ENCODE data around the gene NAP1L4.

The NAP1L4 gene

GRCh38 chr11:2994336-2994730 lies 2.2 kb upstream of the NAP1L4 start:
- no peak for DNase-seq (ENCODE audit: low read depth in 2 of 2)

DNA sequence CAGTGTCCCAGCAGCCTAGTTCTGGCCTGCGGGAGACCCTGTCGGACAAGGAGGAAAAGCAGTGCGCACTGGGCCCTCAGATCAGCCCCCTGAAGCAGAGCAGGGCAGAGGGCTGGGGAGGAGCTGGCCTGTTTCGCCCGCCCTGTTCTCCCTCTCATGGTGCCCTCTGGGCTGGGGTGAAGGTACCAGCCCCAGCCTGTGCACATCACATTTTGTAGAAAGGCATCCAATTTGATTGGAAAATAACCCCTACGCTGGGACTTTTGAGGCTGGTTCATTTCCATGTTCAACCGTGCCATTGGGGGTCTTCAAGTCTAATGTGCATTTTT lies 832 bp upstream of the NAP1L4 start:
- no peak for DNase-seq (ENCODE audit: low read depth in 2 of 2)

DNA sequence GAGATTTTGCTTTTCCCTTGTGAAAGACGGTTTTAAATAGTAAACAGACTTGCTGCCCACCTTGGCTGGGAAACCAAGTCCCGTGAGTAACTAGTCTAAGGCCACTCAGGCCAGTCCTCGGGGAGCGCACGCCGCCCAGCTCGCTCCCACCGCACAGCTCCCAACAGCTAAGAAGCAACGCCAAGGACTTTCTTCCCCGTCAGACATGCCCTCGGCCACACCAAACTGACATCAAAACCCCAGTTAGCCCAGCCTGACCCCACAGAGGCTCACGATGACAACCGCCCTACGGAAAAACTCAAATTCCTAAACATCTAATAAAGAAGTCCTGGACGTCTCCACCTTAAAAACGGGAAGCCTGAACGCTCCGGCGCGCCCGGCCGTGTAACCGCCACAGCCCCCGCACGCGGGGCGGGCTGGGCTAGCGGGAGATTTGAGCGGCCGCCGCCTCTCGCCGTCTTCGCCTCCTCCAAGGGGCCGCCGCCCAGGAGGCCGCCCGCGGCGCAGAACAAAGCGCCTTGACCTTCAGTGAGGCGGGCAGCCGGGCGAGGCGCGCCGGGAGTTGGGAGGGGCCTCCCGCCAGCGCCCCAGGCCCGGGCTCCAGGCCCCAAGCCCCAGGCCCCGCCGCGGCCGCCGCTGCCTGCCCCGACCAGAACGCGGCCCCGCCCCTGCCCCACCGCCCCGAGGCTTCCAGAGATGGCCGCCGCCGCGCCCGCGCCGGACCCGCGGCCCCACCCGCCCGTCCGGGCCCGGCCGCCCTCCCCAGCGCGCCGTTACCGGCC lies 486 bp downstream of the NAP1L4 start:
- DNase-seq (ENCODE audit: low read depth in 2 of 2), result no peak

DNA sequence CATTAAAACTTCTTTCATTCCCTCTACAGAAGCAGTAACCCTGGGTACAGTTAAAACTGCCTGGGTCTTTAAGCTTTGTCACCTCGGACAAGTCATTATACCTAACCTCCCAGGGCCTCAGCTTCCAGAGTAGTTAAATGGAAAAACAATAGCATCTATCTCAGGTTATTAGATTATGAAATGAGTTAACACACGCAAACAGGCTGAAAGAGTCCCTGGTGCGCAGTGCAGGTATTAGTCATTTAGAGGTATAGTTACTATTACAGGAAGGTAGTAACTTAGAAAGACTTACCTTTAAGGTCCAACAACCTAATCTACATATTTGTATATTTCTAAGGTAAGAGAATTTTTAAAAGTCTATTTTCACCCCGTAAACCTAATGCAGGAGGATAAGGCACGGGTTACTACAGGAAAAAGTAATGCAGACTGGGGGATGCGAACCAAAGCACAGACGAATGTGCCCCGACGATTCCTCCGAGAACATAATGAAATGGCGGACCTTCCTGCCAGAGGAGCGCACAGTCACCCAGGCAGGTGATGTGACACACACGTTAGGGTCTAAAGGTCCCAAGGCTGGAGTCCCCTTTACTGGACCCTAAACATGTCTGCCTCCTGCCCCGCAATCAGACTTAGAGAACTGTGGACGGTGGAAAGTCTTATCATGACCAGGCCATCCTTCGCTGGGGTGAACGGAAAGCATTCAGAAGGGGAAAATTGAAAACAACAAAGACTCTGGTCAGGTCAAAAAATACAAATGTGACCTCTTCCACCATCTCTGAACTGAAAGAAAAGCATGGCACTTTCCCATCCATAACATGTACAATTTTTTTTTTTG lies 1.3 kb downstream of the NAP1L4 start:
- no peak for DNase-seq (ENCODE audit: low read depth in 2 of 2)

DNA sequence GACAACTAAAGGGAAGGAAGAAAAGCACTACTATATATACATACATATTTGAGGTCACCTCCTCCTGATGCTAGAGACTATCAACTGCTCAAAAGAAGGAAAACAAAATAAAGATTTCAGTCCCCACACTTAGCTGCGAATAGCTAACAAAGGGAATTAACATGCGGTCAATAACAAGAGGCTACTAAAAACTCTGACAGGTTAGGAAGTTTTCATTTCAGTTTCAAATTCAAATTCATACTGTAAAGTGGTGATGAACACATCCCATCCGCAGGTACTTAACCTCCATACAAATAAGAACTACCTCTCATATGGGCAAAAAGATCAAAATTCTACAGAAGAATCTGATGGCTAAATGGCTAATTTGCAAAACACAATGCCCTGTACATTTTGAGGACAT lies 2.6 kb downstream of the NAP1L4 start:
- DNase-seq (ENCODE audit: low read depth in 2 of 2), result no peak

- no peak for DNase-seq (ENCODE audit: low read depth in 2 of 2)
These were observed 3.1 kb downstream of the NAP1L4 start for GRCh38 chr11:2989006-2989405.

DNA sequence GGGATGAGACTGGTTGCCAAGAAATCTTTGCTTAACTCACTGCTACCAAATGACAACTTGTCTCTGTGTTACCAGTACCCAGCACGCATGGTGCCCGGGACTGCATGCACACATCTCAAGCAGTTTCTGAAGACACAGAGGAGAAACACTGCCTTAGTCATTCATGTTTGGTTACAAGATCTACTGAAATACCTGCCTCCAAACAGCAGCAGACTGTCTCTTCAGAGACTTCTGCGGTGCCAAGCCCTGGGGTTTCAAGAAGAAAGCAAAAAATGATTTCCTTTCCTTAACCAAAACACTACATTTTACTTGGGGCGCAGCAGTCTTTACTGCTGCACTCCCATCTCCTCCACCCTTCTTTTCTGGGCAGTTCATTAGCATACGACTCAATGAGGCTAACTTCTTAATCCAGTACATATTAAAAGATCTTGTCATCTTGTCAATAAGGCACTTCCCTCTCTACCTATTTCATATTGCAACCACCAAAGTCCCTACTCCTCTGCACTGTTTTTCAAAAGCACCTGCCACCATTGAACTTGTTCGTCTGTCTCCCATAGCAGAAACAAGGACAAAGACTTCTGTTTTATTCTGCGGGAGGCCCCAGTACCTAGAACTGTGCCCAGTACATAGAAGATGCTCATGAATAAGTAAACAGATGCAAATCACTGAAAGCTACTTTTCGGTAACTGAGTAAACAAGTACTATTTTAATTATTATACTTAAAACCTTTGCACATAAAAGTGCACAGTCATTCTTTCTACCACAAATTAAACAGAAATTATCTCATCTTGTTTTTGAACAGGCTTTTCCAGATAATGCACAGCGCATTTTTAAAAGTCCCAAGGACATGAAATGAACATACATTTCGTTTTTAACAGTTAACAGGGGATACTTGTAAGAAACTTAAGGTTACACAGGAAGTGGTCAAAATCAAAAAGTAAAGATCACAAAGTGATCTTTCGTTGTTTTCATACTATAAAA lies 4.0 kb downstream of the NAP1L4 start:
- no peak for DNase-seq (ENCODE audit: low read depth in 2 of 2)

- no peak for DNase-seq (ENCODE audit: low read depth in 2 of 2)
These were observed 8.2 kb downstream of the NAP1L4 start for GRCh38 chr11:2983908-2984307.

- DNase-seq (ENCODE audit: low read depth in 2 of 2), result no peak
These were observed 9.9 kb downstream of the NAP1L4 start for GRCh38 chr11:2982214-2982613.

DNA sequence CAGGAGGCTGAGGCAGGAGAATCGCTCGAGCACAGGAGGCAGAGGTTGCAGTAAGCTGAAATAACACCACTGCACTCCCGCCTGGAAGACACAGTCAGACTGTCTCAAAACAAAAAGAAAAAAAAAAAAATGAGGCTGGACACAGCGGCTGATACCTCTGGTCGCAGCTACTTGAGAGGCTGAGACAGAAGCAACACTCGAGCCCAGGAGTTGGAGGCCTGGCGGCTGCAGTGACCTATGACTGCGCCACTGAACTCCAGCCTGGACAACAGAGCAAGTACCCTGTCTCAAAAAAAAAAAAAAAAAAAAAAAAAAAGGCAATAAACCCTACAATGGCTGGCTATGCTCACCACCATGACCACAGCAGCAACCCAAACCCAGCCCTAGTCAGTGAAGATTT lies 11.0 kb downstream of the NAP1L4 start:
- no peak for DNase-seq (ENCODE audit: low read depth in 2 of 2)

DNA sequence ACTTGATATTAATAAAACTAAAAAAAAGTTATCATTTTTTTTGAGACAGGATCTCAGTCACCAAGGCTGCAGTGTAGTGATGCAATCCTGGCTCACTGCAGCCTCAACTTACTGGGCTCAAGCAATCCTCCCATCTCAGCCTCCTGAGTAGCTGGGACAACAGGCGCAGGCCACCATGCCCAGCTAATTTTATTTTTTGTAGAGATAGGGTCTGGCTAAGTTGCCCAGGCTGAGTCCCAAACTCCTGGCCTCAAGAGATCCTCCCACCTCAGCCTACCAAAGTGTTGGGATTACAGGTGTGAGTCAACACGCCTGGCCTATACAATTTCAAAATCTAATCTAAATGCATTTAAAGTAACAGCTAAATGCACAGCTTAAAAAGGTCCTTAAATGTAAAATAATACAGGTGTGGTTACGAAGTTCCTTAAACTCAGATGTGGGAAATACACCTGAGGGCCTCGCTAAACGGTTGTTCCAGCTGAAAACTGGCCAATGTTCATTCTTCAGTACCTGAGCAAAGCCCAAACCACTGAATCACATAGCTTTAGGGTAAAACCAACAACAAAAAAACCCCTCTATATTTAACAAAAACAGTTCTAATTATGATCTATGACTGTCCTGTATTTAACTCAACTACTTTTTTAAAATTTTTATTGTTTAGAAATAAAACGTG lies 11.8 kb downstream of the NAP1L4 start:
- no peak for DNase-seq (ENCODE audit: low read depth in 2 of 2)

- no peak for DNase-seq (ENCODE audit: low read depth in 2 of 2)
These were observed 15.0 kb downstream of the NAP1L4 start for GRCh38 chr11:2977113-2977512.

DNA sequence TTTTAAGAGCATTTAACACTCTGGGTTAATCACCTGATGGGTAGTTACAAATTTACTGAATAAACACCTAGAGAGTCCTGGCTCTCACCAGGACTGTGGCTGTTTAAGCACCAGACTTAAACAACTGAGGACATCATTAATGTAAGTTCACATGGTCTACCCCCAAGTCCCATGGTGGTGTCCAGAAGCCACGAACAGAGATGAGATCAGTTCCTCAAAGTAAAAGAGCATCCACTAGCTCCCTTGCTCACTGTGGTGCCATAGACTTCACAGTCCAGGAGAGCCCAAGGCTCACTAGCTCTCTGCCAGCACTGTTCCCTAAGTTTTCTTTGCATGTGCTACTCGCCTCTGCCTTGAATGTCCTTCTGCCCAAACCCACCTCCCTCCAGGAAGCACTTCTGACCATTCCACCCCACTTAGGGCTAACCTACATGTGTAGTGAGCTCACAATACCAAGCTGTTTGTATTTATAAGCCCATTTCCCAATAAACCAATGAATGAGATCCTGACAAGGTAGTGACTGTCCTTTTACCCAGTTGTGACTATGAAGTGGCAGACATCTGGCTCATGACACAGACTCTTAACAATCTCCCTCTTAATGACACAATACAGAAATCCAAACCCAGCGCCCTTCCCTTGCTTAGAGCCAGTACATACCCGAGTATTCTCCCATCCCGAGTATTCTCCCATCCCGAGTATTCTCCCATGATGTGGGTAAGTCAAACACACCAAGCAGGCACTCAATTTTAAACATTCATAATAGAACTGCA lies 15.7 kb downstream of the NAP1L4 start:
- DNase-seq (ENCODE audit: low read depth in 2 of 2), result no peak

DNA sequence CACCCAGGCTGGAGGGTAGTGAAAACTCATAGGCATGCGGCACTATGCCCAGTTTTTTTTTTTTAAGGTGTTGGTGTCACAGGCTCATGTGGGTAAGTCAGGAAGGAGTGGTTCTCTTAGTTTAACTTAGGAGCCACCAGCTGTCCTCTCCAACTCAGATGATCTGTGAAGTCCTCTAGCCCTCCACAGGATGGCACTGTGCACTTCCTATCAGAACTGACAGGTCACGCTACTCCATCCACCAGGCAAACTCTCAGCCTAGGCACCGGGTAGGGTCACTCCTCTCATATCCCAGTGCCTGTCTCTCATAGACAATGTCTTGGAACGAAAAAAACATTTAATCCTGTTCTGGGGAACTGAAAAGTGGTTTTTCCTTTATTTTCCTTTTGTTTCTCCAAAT lies 16.5 kb downstream of the NAP1L4 start:
- no peak for DNase-seq (ENCODE audit: low read depth in 2 of 2)

DNA sequence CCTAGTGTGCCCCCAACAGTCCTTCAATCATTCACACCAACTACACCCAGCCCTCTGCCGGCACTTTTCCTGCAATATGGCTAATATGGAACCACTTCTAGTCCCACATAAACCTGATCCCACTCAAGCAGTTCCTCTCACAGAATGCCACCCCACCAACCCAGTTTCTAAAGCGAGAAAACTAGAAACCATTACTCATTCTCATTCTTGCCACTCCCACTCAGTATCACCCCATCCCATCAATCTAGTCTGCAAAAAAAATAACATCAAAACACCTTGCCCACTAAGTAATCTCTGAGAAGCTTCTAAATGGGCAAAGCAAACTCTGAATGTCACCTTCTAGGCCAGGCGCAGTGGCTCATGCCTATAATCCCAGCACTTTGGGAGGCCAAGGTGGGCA lies 17.9 kb downstream of the NAP1L4 start:
- DNase-seq (ENCODE audit: low read depth in 2 of 2), result no peak

- no peak for DNase-seq (ENCODE audit: low read depth in 2 of 2)
These were observed 23.7 kb downstream of the NAP1L4 start for GRCh38 chr11:2968341-2968900.

DNA sequence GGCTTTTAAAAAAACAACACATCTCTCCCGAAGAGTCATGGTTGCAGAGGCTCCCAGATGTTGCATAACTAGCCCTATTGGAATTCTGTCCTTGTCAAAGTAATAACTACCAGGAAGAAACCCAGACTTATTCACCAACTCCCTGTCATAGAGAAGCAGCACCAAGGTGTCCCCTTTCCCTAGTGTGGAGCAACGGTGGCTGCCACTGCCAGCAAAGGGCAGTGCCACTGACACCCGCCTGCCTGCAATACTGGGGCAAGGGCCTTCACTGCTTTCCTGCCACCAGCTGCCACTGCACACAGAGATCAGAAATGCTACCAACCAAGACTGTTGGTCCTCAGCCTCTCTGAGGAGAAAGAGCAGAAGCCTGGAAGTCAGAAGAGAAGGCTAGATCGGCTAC lies 27.3 kb downstream of the NAP1L4 start:
- DNase-seq (ENCODE audit: low read depth in 2 of 2), result no peak

GRCh38 chr11:2963761-2964160 lies 28.4 kb downstream of the NAP1L4 start:
- DNase-seq (ENCODE audit: low read depth in 2 of 2), result no peak

GRCh38 chr11:2963112-2963754 lies 28.9 kb downstream of the NAP1L4 start:
- no peak for DNase-seq (ENCODE audit: low read depth in 2 of 2)

GRCh38 chr11:2961080-2961479 lies 31.0 kb downstream of the NAP1L4 start:
- DNase-seq (ENCODE audit: low read depth in 2 of 2), result no peak

Measured in stimulated activated CD8-positive, alpha-beta memory T cell treated with anti-CD3 and anti-CD28 coated beads, Interleukin-2, amount 100 ng/mL, for 48 hours (primary cell).